ENCODE data around the gene LAMTOR4.

LAMTOR4 gene

GRCh38 chr7:100148559-100149328, at the start of gene LAMTOR4:
LAMTOR4 (plus strand) TSS chr7:100148918; CDS start chr7:100148973, 55 bp downstream.
- DNase-seq, result peak; percentile 99

GRCh38 chr7:100099452-100099851, 49.3 kb upstream of the LAMTOR4 start:
- DNase-seq, result no peak

GRCh38 chr7:100100420-100101015, 48.2 kb upstream of the LAMTOR4 start:
- DNase-seq, result peak; percentile 96

GRCh38 chr7:100101016-100101862, 47.5 kb upstream of the LAMTOR4 start, which contains the start of the genes AP4M1 and MCM7:
AP4M1 (plus strand) TSS chr7:100101643; CDS start chr7:100101715, 72 bp downstream.
MCM7 (minus strand) TSS chr7:100101397; CDS start chr7:100101294, 103 bp downstream.
- peak; percentile 99 for DNase-seq

- peak; percentile 99 for DNase-seq
Measured at GRCh38 chr7:100102950-100103840, 45.5 kb upstream of the LAMTOR4 start.

- no peak for DNase-seq
Measured at GRCh38 chr7:100105534-100105933, 43.2 kb upstream of the LAMTOR4 start.

- no peak for DNase-seq
Measured at GRCh38 chr7:100106633-100107032, 42.1 kb upstream of the LAMTOR4 start.

GRCh38 chr7:100107125-100107737, 41.5 kb upstream of the LAMTOR4 start:
- DNase-seq, result no peak

GRCh38 chr7:100107890-100108289, 40.8 kb upstream of the LAMTOR4 start:
- no peak for DNase-seq

GRCh38 chr7:100109521-100110163, 39.1 kb upstream of the LAMTOR4 start:
- DNase-seq, result no peak

GRCh38 chr7:100111156-100111555, 37.6 kb upstream of the LAMTOR4 start:
- no peak for DNase-seq

- no peak for DNase-seq
Measured at GRCh38 chr7:100111914-100112313, 36.8 kb upstream of the LAMTOR4 start.

GRCh38 chr7:100115026-100115425, 33.7 kb upstream of the LAMTOR4 start:
- no peak for DNase-seq

GRCh38 chr7:100118388-100119071, 30.2 kb upstream of the LAMTOR4 start:
- DNase-seq, result no peak

- peak; percentile 94 for DNase-seq
Measured at GRCh38 chr7:100119072-100119969, 29.4 kb upstream of the LAMTOR4 start, which contains the start of the genes CNPY4 and TAF6. CNPY4 (plus strand) TSS chr7:100119634; CDS start chr7:100119745, 111 bp downstream. TAF6 (minus strand) TSS chr7:100119358; CDS start chr7:100114209, 5,149 bp downstream.

GRCh38 chr7:100119970-100120732, 28.6 kb upstream of the LAMTOR4 start:
- DNase-seq, result peak; percentile 72

- DNase-seq, result no peak
Measured at GRCh38 chr7:100120733-100121036, 28.0 kb upstream of the LAMTOR4 start.

GRCh38 chr7:100122067-100122466, 26.7 kb upstream of the LAMTOR4 start:
- no peak for DNase-seq

- DNase-seq, result no peak
Measured at GRCh38 chr7:100122568-100122967, 26.1 kb upstream of the LAMTOR4 start.
